Activated CD4-positive, alpha-beta memory T cell treated with anti-CD3 and anti-CD28 coated beads for 36 hours (primary cell): ENCODE results near the gene NRG2. TPM values are rescaled to one million over a fixed set of nuclear protein-coding genes. Genes with fewer than 3 reads are reported as not detected.

Source experiments
- CTCF ChIA-PET: fragments of 350-600 bp; sonication (Branson Sonifier 250); formaldehyde crosslinking; loops from one replicate; lab custom pipeline; 2021; ENCODE audit warnings: antibody characterized with exemption, inconsistent platforms; lab: Charles Lee
- POLR2A ChIA-PET: fragments of 350-600 bp; sonication (Branson Sonifier 250); formaldehyde crosslinking; loops from one replicate; lab custom pipeline; 2021; ENCODE audit warnings: antibody characterized with exemption; lab: Charles Lee
- DNase-seq: peaks from one replicate; pipeline ENCODE4 v3.0.0-alpha.2; 2020
- H3K27ac Mint-ChIP-seq: one replicate; pipeline ENCODE4 v1.8.0; 2021; ENCODE audit warnings: mixed read lengths
- H3K27me3 Mint-ChIP-seq: one replicate; pipeline ENCODE4 v1.8.0; 2021; ENCODE audit warnings: mixed read lengths
- H3K36me3 Mint-ChIP-seq: one replicate; pipeline ENCODE4 v1.8.0; 2021; ENCODE audit warnings: mixed read lengths
- H3K4me1 Mint-ChIP-seq: one replicate; pipeline ENCODE4 v1.8.0; 2021; ENCODE audit warnings: low read depth, mixed read lengths
- H3K4me3 Mint-ChIP-seq: one replicate; pipeline ENCODE4 v1.8.0; 2021; ENCODE audit warnings: mild to moderate bottlenecking, mixed read lengths
- H3K9me3 Mint-ChIP-seq: one replicate; pipeline ENCODE4 v1.8.0; 2021; ENCODE audit warnings: mixed read lengths
- intact Hi-C: fragments of 100-400 bp; cut with micrococcal nuclease; formaldehyde crosslinking; loops from one replicate; pipeline ENCODE4 v1.15.1; 2023
- total RNA-seq, 2 experiments: library from RNA; stranded (reverse); gene quantifications; one replicate each; pipeline ENCODE4 v1.2.3, GENCODE V29; 2021

NRG2 gene
- total RNA-seq, 2 experiments from 2014 or later = not detected

DNA sequence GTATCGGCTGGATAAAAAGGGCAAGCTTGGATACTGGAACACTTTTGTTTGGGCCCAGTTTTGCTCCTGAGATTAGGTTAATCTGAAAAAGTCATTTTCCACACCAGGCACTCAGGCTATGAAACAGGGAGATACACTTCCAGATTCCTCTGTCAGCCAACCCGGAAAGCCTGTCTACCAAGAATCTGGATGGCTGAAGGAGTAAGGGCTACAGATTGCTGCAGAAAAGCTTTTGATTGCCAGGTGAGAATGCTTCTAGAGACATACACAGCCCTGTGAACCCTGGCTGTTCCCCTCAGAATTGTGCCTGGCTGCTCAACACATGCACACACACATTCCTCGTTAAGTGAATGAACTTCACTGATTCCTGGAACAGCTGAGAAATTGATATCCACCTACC lies 133.1 kb downstream of the NRG2 start:
- H3K4me1 Mint-ChIP-seq = no peaks in the 10 kb centered on the region

DNA sequence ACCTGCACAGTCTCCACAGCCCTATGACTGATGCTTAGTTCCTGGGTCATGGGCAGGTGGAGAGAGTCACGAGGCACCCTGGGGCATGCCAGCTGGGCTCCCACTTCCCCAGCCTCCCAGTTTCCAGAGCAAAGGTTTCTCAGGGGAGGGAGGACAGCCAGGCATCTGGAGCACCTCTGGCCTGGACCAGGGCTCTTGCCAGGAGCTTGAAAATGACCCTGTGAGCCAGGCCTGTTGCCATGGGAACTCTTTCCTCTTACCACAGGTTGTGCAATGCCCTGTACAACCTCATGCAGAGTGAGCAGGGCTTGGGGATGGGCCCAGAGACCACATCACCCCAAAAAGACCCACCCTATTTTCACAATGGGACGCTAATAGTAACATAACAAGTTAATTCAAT lies 134.3 kb downstream of the NRG2 start:
- DNase-seq = no peak
- CTCF ChIA-PET = interaction anchor here (1.6 kb wide), 1 partner anchor 60 kb away, joined by 4 read pairs; no protein-coding TSS in a partner anchor
- intact Hi-C loops = no loop called here

More for the DNA sequence above, 133.1 kb downstream of the NRG2 start:
- peaks cover 5% of the 10 kb centered on the region for H3K27me3 Mint-ChIP-seq
- DNase-seq = no peak
- CTCF ChIA-PET = no interaction called here
- H3K27ac Mint-ChIP-seq = no peak overlapping the region
- intact Hi-C loops = no loop called here
- H3K9me3 Mint-ChIP-seq = no peaks in the 10 kb centered on the region
- POLR2A ChIA-PET = no interaction called here
- no peak overlapping the region for H3K4me3 Mint-ChIP-seq
- no peaks in the 10 kb centered on the region for H3K36me3 Mint-ChIP-seq

DNA sequence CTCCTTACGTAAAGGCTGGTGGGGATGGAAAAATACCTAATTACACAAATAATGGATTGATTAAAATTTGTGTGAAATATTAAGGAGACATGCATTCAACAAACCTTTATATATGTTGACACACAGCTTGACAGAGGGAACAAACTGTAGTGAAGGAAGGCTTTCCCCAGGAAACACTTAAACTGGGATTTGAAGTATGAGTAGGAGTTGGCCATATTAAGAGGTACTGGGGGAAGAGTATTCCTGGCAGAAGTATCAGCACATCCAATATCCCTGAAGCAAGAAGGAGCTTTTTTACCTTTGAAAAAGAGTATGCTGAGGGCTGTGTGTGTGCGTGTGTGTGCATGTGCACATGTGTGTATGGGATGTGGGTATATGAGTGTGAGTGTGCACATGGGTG lies 136.4 kb downstream of the NRG2 start:
- ChIA-PET POLR2A (no interaction called here), CTCF (interaction anchor here (1.2 kb wide), 1 partner anchor 62 kb away, joined by 4 read pairs; no protein-coding TSS in a partner anchor)
- Mint-ChIP-seq H3K9me3 (no peaks in the 10 kb centered on the region), H3K27me3 (peaks cover 17% of the 10 kb centered on the region), H3K4me3 (no peak overlapping the region), H3K4me1 (peaks cover 4% of the 10 kb centered on the region), H3K27ac (no peak overlapping the region), H3K36me3 (no peaks in the 10 kb centered on the region)
- DNase-seq = no peak
- intact Hi-C loops = no loop called here

More for the DNA sequence above, 134.3 kb downstream of the NRG2 start:
- no peak overlapping the region for H3K27ac Mint-ChIP-seq
- no peaks in the 10 kb centered on the region for H3K36me3 Mint-ChIP-seq
- H3K9me3 Mint-ChIP-seq = no peaks in the 10 kb centered on the region
- H3K4me3 Mint-ChIP-seq = no peak overlapping the region
- no peaks in the 10 kb centered on the region for H3K4me1 Mint-ChIP-seq
- POLR2A ChIA-PET = no interaction called here
- peaks cover 4% of the 10 kb centered on the region for H3K27me3 Mint-ChIP-seq

DNA sequence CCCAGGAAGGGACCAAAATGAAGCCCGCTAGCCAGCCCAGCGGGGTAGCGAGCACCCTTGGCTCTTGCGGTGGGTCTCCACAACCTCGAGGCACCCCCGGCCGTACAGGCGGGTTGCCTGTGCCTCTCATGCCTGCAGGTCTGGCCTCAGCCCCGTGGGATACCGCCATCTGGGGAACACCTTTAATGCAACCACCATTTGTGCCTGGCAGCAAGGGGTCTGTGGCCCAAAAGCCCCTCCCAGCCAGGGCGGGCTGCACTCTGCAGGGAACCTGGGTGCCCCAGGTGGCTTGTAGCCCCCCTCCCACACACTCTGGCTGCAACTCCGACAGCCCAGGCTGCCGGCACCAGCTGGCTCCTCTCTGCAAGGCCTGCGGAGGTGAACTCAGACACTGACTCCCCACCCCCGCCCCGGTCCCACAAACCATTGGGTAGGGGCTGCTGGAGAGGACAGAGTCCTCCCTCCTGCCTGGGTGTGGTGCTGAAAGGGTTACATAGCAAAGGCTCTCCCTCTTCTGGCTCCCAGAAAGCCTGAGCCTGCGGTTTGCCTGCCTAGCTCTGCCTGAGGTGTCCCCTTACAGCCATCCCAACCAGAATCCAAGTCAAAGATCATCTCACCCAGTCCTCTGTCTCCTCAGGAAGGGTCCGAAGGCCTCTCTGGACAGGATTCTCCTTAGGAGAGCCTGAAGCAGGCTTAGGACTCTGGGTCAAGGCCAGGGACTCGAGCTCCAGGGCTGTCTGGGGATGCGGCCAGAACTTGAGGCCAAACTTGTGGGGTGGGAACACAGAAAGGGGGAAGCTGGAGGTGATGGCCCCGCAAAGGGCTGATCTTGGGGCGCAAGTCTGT lies 138.1 kb downstream of the NRG2 start:
- CTCF ChIA-PET = interaction anchor here (0.6 kb wide), 1 partner anchor 60 kb away, joined by 3 read pairs; no protein-coding TSS in a partner anchor

DNA sequence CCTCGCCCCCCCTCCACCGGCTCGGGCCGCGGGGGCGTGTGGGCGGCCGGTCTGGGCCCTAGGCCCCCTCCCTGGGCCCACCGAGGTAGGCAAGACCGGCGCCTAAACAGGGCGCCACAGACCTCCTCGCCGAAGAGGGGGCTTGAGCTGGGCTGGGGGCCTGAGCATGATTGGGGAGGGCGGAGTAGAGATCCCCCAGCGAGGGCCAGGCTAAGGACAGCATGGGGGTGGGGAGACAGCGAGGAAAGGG lies 138.6 kb downstream of the NRG2 start:
- ChIA-PET POLR2A (no interaction called here), CTCF (no interaction called here)
- Mint-ChIP-seq H3K36me3 (no peaks in the 10 kb centered on the region), H3K9me3 (no peaks in the 10 kb centered on the region), H3K4me3 (no peak overlapping the region), H3K27ac (no peak overlapping the region), H3K27me3 (peaks cover 28% of the 10 kb centered on the region), H3K4me1 (peaks cover 4% of the 10 kb centered on the region)
- no peak for DNase-seq
- intact Hi-C loops = no loop called here

More for the DNA sequence above, 138.1 kb downstream of the NRG2 start:
- no peak overlapping the region for H3K4me3 Mint-ChIP-seq
- H3K9me3 Mint-ChIP-seq = no peaks in the 10 kb centered on the region
- H3K4me1 Mint-ChIP-seq = peaks cover 4% of the 10 kb centered on the region
- H3K36me3 Mint-ChIP-seq = no peaks in the 10 kb centered on the region
- H3K27me3 Mint-ChIP-seq = peaks cover 26% of the 10 kb centered on the region
- POLR2A ChIA-PET = no interaction called here
- DNase-seq = no peak
- intact Hi-C loops = no loop called here
- no peak overlapping the region for H3K27ac Mint-ChIP-seq

DNA sequence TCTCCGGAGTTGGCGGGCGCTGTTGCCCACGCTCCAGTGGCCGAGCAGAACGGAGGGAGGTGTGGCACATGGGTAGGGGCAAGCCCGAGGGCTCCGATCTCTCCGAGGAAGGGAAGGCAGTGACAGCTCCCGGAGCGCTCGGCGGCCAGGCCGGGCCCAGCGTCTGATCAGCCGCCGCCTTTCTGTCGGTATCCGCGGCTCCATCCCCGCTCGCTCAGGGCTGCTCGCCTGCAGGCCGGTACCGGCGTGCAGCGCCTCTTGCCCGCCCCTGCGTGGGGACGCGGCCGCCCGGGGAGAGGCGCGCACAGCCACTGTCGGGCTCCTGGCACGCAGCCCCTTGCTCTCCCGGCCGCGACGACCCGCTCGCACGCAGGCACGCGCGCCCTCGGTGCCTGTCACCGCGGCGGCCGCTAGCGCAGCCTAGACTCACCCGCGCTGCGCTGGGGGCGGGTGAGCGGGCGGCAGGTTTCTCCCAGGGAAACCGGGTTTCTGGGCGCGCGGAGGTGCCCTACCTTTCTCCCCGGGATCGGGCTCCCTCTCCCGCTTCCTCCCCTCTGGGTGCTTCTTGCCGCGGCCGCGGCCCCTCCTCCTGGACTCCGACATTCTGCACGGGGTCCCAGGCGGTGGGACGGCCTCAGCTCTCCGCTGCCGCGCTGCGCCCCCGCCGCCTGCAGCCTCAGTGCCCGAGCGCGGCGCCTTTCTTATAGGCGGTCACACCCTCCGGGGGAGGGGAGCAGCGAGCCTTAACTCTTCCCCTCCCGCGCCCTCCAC lies 139.1 kb downstream of the NRG2 start:
- peaks cover 28% of the 10 kb centered on the region for H3K27me3 Mint-ChIP-seq
- H3K4me3 Mint-ChIP-seq = no peak overlapping the region
- POLR2A ChIA-PET = no interaction called here
- H3K36me3 Mint-ChIP-seq = no peaks in the 10 kb centered on the region
- intact Hi-C loops = no loop called here
- CTCF ChIA-PET = interaction anchor here (1.0 kb wide), 1 partner anchor 65 kb away, joined by 3 read pairs; no protein-coding TSS in a partner anchor
- H3K27ac Mint-ChIP-seq = no peak overlapping the region
- no peaks in the 10 kb centered on the region for H3K9me3 Mint-ChIP-seq
- H3K4me1 Mint-ChIP-seq = peaks cover 4% of the 10 kb centered on the region
- DNase-seq = no peak

DNA sequence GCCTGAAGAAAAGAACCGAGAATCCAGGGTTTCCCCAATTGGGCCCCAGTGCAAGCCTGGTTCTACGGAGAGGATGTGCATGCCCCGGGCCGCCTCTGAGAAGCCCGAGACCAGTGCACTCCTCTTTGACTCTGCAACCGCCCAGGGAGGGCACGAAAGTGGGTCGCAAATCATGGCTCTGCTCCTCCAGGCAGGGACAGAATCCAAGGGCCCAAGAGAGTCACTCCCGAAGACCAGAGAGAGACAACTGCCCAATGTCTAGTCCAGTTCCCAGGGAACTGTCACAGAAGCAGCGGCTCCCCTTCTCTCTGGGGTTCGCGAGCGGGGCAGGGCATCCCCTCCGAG lies 139.7 kb downstream of the NRG2 start:
- Mint-ChIP-seq H3K27ac (no peak overlapping the region), H3K27me3 (peaks cover 28% of the 10 kb centered on the region), H3K4me3 (no peak overlapping the region), H3K9me3 (no peaks in the 10 kb centered on the region), H3K4me1 (peaks cover 4% of the 10 kb centered on the region), H3K36me3 (no peaks in the 10 kb centered on the region)
- DNase-seq = no peak
- ChIA-PET POLR2A (no interaction called here), CTCF (interaction anchor here (1.0 kb wide), 1 partner anchor 66 kb away, joined by 3 read pairs; no protein-coding TSS in a partner anchor)
- intact Hi-C loops = no loop called here

DNA sequence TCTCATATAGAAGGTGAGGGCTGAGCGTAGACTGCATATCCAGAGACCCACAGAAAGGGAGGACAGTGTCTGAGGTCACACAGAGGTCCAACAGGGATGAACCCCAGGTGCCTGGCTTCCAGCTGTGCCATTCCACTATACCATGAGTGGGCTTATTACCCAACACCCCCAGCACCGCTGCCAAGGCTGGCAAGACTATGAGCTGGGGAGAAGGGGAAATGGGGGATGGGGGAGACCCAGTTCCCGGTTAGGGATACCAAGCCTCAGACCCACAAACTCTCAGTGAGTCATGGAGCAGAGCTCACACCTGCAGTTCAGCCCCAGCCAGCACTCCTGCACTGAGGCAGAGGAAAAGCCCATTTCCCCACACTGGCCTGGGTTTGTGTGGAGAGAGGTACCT lies 141.1 kb downstream of the NRG2 start:
- no peak for DNase-seq
- CTCF ChIA-PET = interaction anchor here (4.2 kb wide), 1 partner anchor 66 kb away, joined by 21 read pairs; no protein-coding TSS in a partner anchor
- no peaks in the 10 kb centered on the region for H3K36me3 Mint-ChIP-seq
- peaks cover 4% of the 10 kb centered on the region for H3K4me1 Mint-ChIP-seq
- intact Hi-C loops = no loop called here
- POLR2A ChIA-PET = no interaction called here
- no peak overlapping the region for H3K4me3 Mint-ChIP-seq
- peaks cover 31% of the 10 kb centered on the region for H3K27me3 Mint-ChIP-seq
- H3K9me3 Mint-ChIP-seq = no peaks in the 10 kb centered on the region
- no peak overlapping the region for H3K27ac Mint-ChIP-seq

DNA sequence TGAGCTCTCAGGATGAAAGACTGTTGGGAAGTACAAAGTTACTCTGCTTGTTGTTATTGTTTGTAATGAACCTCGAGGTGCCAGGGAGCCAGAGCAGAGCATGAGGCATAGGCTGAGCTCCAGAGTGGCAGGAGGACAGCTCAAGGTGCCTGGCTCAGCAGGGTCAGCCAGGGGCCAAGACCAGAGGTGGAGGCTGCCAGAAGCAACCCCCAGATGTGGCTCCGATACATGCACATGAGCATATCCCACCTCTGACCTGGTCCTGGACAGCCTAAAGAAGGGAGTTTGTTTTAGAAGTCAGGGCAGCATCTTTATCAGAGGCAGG lies 141.9 kb downstream of the NRG2 start:
- Mint-ChIP-seq H3K4me3 (no peak overlapping the region), H3K27me3 (peaks cover 32% of the 10 kb centered on the region), H3K4me1 (peaks cover 4% of the 10 kb centered on the region), H3K27ac (no peak overlapping the region), H3K36me3 (no peaks in the 10 kb centered on the region), H3K9me3 (no peaks in the 10 kb centered on the region)
- DNase-seq = no peak
- intact Hi-C loops = no loop called here
- POLR2A ChIA-PET = no interaction called here
- CTCF ChIA-PET = interaction anchor here (1.1 to 4.2 kb wide), 2 partner anchors 67 to 114 kb away, joined by 4 to 21 read pairs; no protein-coding TSS in a partner anchor

DNA sequence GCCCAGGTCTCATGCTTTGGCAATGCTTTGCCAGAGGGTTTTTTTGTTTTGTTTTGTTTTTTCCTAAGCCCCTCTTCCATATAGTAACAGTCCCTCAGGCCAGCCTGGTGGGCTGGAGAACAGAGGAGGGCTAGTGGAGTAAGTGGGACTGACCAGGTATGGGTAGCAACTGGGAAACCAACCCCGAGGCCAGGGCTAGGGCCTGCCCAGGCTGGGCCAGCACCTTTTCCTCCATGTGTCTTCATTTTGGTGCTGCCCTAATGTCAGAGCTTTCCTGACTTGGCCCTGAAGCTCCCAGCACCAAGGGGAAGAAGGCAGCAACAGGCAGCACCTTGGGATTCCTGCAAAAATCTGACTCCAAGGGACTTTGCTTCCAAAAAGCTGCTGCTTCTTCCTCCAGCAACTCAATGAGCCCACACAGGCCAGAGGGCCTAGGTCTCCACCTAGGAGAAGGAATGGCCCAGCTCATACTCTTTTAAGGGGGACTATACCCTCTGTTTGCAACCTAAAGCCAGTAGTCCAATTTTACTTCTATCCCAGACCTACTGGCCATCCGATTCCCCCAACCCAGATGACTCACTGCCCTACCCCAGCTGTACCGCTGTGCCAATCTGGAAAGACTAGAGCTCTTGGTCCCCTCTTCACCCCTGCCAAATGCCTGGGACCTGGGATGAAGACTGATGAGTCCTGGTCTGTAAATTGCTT lies 142.4 kb downstream of the NRG2 start:
- DNase-seq = no peak
- Mint-ChIP-seq H3K27me3 (peaks cover 32% of the 10 kb centered on the region), H3K4me1 (peaks cover 4% of the 10 kb centered on the region), H3K27ac (no peak overlapping the region), H3K9me3 (no peaks in the 10 kb centered on the region), H3K4me3 (no peak overlapping the region), H3K36me3 (no peaks in the 10 kb centered on the region)
- intact Hi-C loops = no loop called here
- CTCF ChIA-PET = interaction anchor here (1.1 to 4.2 kb wide), 2 partner anchors 68 to 113 kb away, joined by 4 to 21 read pairs; no protein-coding TSS in a partner anchor
- POLR2A ChIA-PET = no interaction called here

DNA sequence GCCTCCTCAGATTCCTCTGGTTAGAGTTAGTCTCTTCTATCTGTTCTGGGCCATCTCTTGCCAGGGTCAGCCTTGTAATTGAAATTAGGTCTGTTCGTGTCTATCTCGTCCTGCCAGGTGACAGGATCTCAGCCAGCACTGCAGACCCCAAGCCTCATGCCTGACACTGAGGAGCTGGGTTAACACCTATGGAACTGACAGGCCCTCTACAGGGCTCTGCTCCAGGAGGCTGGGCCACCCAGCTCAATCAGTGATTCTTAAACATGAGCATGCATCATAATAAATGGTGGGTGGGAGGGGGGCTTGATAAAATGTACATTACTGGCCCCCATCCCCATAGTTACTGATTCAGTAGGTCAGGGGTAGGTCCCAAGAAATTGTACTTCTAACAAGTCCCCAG lies 144.1 kb downstream of the NRG2 start:
- Mint-ChIP-seq H3K27me3 (peaks cover 32% of the 10 kb centered on the region), H3K4me1 (peaks cover 4% of the 10 kb centered on the region), H3K36me3 (no peaks in the 10 kb centered on the region), H3K27ac (no peak overlapping the region), H3K9me3 (no peaks in the 10 kb centered on the region), H3K4me3 (no peak overlapping the region)
- CTCF ChIA-PET = interaction anchor here (4.2 kb wide), 1 partner anchor 69 kb away, joined by 21 read pairs; no protein-coding TSS in a partner anchor
- intact Hi-C loops = no loop called here
- DNase-seq = no peak
- POLR2A ChIA-PET = no interaction called here

DNA sequence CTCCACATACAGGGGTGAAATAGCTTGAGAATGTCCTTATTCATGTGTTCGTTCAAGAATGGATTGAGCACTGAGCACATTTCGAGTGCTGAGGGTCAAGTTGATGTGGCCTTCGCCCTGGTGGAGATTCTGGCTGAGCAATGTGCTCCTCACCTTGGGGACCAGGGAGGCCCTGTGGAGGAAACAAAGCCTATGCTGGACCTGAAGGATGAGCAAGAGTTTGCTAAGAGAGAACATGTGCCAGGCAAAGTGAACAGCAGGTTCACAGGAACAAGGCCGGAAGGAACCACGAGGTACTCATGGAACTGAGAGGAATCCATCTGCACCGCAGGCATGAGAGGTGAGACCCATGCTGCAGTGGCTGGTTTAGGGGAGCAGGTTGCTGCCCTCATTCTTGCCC lies 145.1 kb downstream of the NRG2 start:
- H3K4me3 Mint-ChIP-seq = no peak overlapping the region
- no peak for DNase-seq
- ChIA-PET CTCF (interaction anchor here (1.3 kb wide), 1 partner anchor 71 kb away, joined by 3 read pairs; no protein-coding TSS in a partner anchor), POLR2A (no interaction called here)
- H3K27me3 Mint-ChIP-seq = peaks cover 26% of the 10 kb centered on the region
- no peak overlapping the region for H3K27ac Mint-ChIP-seq
- intact Hi-C loops = no loop called here
- H3K4me1 Mint-ChIP-seq = no peaks in the 10 kb centered on the region
- no peaks in the 10 kb centered on the region for H3K9me3 Mint-ChIP-seq
- H3K36me3 Mint-ChIP-seq = no peaks in the 10 kb centered on the region
